ENCODE data around the gene PRKN.

- TF ChIP-seq CTCF (conservative IDR thresholded peaks at IDR 0.05), result no peak
- TF ChIP-seq ZFX (IDR thresholded peaks at IDR 0.05), result no peak
Observed at GRCh38 chr6:161503570-161503969, 1224.0 kb downstream of the PRKN start.

Data from C4-2B (cell line).